IMR-90 (cell line): Measurements from ENCODE around the gene CLHC1. TPM values are rescaled to one million over a fixed set of nuclear protein-coding genes. Genes with fewer than 3 reads are reported as not detected.
"Not testable (repeated sequence)": the region's sequence is repeated elsewhere in the genome, so short reads cannot be mapped to it uniquely, and the experiment has no call there.

ENCODE experiments used
- ATAC-seq: fragments of 200-7000 bp; cut with Tn5 transposase; 2 replicates; pipeline ENCODE4 v1.9.1; 2020; ENCODE audit warnings: low read depth, mild to moderate bottlenecking, moderate library complexity
- BruUV-seq: library from RNA; stranded (reverse); fragments of 400-500 nt; replicated peaks from 2 replicates; lab custom pipeline; 2021; lab: Mats Ljungman, UMichigan
- CTCF ChIA-PET: fragments of 300-600 bp; formaldehyde crosslinking; extraction: SDS; loops from one replicate; lab custom pipeline; 2021; ENCODE audit warnings: antibody characterized with exemption; lab: Yijun Ruan, JAX
- POLR2A ChIA-PET: fragments of 300-600 bp; sonication (Branson Sonifier 250); formaldehyde crosslinking; loops from one replicate; lab custom pipeline; 2022; ENCODE audit warnings: antibody characterized with exemption; ENCODE audit not compliant: unreplicated experiment; lab: Charles Lee
- DNase-seq: peaks from one replicate; pipeline ENCODE4 v3.0.0; 2013
- H2AFZ ChIP-seq: replicated peaks from 2 replicates; pipeline ENCODE3; 2013; ENCODE audit warnings: low read length, mild to moderate bottlenecking; ENCODE audit not compliant: poor library complexity
- H2AK5ac ChIP-seq: 2 replicates; pipeline ENCODE4 v1.6.1; 2013; ENCODE audit warnings: low read depth, low read length, inconsistent platforms
- H2AK9ac ChIP-seq: replicated peaks from 2 replicates; pipeline ENCODE3; 2013; ENCODE audit warnings: mild to moderate bottlenecking, low read depth, low read length, moderate library complexity; ENCODE audit not compliant: poor library complexity
- H2BK120ac ChIP-seq: 2 replicates; pipeline ENCODE4 v1.6.1; 2013; ENCODE audit warnings: low read depth, low read length, inconsistent platforms
- H2BK15ac ChIP-seq: 3 replicates; pipeline ENCODE4 v1.6.1; 2013; ENCODE audit warnings: low read depth, low read length, inconsistent platforms
- H2BK20ac ChIP-seq: 2 replicates; pipeline ENCODE4 v1.6.1; 2013; ENCODE audit warnings: low read depth, mild to moderate bottlenecking, inconsistent platforms, low read length, moderate library complexity
- H2BK5ac ChIP-seq: 2 replicates; pipeline ENCODE4 v1.6.1; 2013; ENCODE audit warnings: mild to moderate bottlenecking, low read depth, low read length, inconsistent platforms; ENCODE audit not compliant: poor library complexity, severe bottlenecking
- H3K14ac ChIP-seq: replicated peaks from 2 replicates; pipeline ENCODE4 v1.6.1; 2013; ENCODE audit warnings: low read depth, low read length, inconsistent platforms
- H3K18ac ChIP-seq: 2 replicates; pipeline ENCODE4 v1.6.1; 2013; ENCODE audit warnings: low read depth, low read length, control low read depth
- H3K23ac ChIP-seq: 2 replicates; pipeline ENCODE4 v1.6.1; 2013; ENCODE audit warnings: low read depth, low read length, inconsistent platforms
- H3K27ac ChIP-seq: 2 replicates; pipeline ENCODE4 v1.5.1; 2013; ENCODE audit warnings: mild to moderate bottlenecking, control low read depth, low read length; ENCODE audit not compliant: insufficient read depth
- H3K27me3 ChIP-seq: 2 replicates; pipeline ENCODE4 v1.6.1; 2013; ENCODE audit warnings: low read length; ENCODE audit not compliant: control insufficient read depth, insufficient read depth
- H3K36me3 ChIP-seq: 2 replicates; pipeline ENCODE4 v1.6.1; 2013; ENCODE audit warnings: low read length, mixed read lengths; ENCODE audit not compliant: control insufficient read depth, insufficient read depth
- H3K4ac ChIP-seq: 2 replicates; pipeline ENCODE4 v1.6.1; 2013; ENCODE audit warnings: low read depth, low read length, inconsistent platforms
- H3K4me1 ChIP-seq: 2 replicates; pipeline ENCODE4 v1.6.1; 2013; ENCODE audit warnings: low read length, mixed read lengths; ENCODE audit not compliant: control insufficient read depth, insufficient read depth
- H3K4me2 ChIP-seq: 2 replicates; pipeline ENCODE4 v1.6.1; 2013; ENCODE audit warnings: low read depth, mild to moderate bottlenecking, control low read depth, low read length, moderate library complexity
- H3K4me3 ChIP-seq: 2 replicates; pipeline ENCODE4 v1.5.1; 2013; ENCODE audit warnings: low read depth, mild to moderate bottlenecking, control low read depth, low read length, moderate library complexity; ENCODE audit not compliant: insufficient read depth
- H3K56ac ChIP-seq: 2 replicates; pipeline ENCODE4 v1.6.1; 2013; ENCODE audit warnings: low read length, inconsistent platforms; ENCODE audit not compliant: insufficient read depth; ENCODE audit errors: extremely low read depth
- H3K79me1 ChIP-seq, 2 experiments: 2 replicates each; pipeline ENCODE4 v1.6.1; 2013; ENCODE audit warnings: low read length in 2 of 2, inconsistent platforms in 1 of 2, low read depth in 1 of 2
- H3K9ac ChIP-seq: 2 replicates; pipeline ENCODE4 v1.6.1; 2013; ENCODE audit warnings: low read depth, low read length, control low read depth
- H3K9me1 ChIP-seq: 2 replicates; pipeline ENCODE4 v1.6.1; 2013; ENCODE audit warnings: low read length, inconsistent platforms; ENCODE audit not compliant: insufficient read depth
- H3K9me3 ChIP-seq: 2 replicates; pipeline ENCODE4 v1.6.1; 2013; ENCODE audit warnings: low read length; ENCODE audit not compliant: control insufficient read depth, insufficient read depth
- H4K20me1 ChIP-seq: 2 replicates; pipeline ENCODE4 v1.6.1; 2013; ENCODE audit warnings: low read length, inconsistent platforms; ENCODE audit not compliant: insufficient read depth
- H4K5ac ChIP-seq: 2 replicates; pipeline ENCODE4 v1.6.1; 2013; ENCODE audit warnings: mild to moderate bottlenecking, low read depth, low read length, control low read depth
- H4K8ac ChIP-seq, 2 experiments: 2 replicates each; pipeline ENCODE4 v1.6.1; 2013; ENCODE audit warnings: low read depth in 2 of 2, low read length in 2 of 2, control low read depth in 1 of 2, inconsistent platforms in 1 of 2
- H4K91ac ChIP-seq: 2 replicates; pipeline ENCODE4 v1.6.1; 2013; ENCODE audit warnings: low read depth, low read length, inconsistent platforms; ENCODE audit not compliant: insufficient read depth
- WGBS, 2 experiments: methylation state at CpG; one replicate each; pipeline versions ENCODE4 v1.1.5 to v1.1.7; 2013; ENCODE audit warnings: missing lambda C conversion rate in 2 of 2; ENCODE audit not compliant: insufficient read length in 1 of 2; ENCODE audit errors: extremely low coverage in 2 of 2; 5-methylcytosine and 5-hydroxymethylcytosine counted together
- dilution Hi-C: fragments of 300-500 bp; cut with HindIII; formaldehyde crosslinking; loops from one replicate; pipeline ENCODE4 v1.14.3; 2018; ENCODE audit warnings: low sequenced_read_pairs; ENCODE audit not compliant: unreplicated experiment
- in situ Hi-C: fragments of 300-500 bp; cut with MboI; formaldehyde crosslinking; loops from 3 replicates; pipeline ENCODE4 v1.14.3; 2019; ENCODE audit warnings: low sequenced_read_pairs, inconsistent platforms, mixed read lengths
- intact Hi-C: fragments of 100-400 bp; cut with micrococcal nuclease; formaldehyde crosslinking; loops from 2 replicates; pipeline ENCODE4 v1.10.0; 2022
- polyA plus RNA-seq, 3 experiments: library from polyadenylated mRNA; depleted of rRNA; stranded (reverse); fragments of >200 nt; gene quantifications; 2 replicates each; pipeline ENCODE4 v1.2.3, GENCODE V29; 2012; ENCODE audit warnings: low replicate concordance in 1 of 3
- total RNA-seq: library from RNA; depleted of rRNA; stranded (reverse); fragments of >200 nt; gene quantifications from 2 replicates; pipeline ENCODE4 v1.2.3, GENCODE V29; 2012

Gene CLHC1
- total and polyA plus RNA-seq, 2 of the 4 experiments (the other 2 are of a cell fraction) = 2.3 to 5.3 TPM

DNA sequence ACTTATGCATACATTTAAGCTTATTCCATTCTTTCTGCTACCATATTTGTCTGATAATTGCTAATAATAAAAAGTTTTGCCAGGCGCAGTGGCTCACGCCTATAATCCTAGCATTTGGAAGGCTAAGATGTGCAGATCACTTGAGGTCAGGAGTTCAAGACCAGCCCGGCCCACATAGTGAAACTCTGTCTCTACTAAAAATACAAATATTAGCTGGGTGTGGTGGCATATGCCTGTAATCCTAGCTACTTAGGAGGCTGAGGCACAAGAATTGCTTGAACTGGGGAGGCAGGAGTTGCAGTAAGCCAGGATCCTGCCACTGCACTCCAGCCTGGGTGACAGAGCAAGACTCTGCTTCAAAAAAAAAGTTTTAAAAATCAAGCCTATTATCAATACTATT lies 27.5 kb upstream of the CLHC1 start:
- H2AK5ac ChIP-seq, H2BK15ac ChIP-seq, DNase-seq, intact Hi-C loops, H2BK5ac ChIP-seq, BruUV-seq, H2AK9ac ChIP-seq, H3K18ac ChIP-seq, H3K4me3 ChIP-seq, dilution Hi-C loops, CTCF ChIA-PET, in situ Hi-C loops, H3K9me1 ChIP-seq, ATAC-seq, H4K8ac ChIP-seq, H3K9me3 ChIP-seq, H2BK20ac ChIP-seq, H3K27ac ChIP-seq, H2BK120ac ChIP-seq, H4K91ac ChIP-seq, H3K4me2 ChIP-seq, H3K4me1 ChIP-seq, H3K4ac ChIP-seq, H3K9ac ChIP-seq, H4K5ac ChIP-seq, H3K27me3 ChIP-seq, H3K56ac ChIP-seq, H3K14ac ChIP-seq, H3K79me1 ChIP-seq, H2AFZ ChIP-seq, H3K23ac ChIP-seq, H4K20me1 ChIP-seq, POLR2A ChIA-PET: not testable (repeated sequence)
- no CpG with 5 or more reads among the region's 3 CpGs for WGBS, 2 experiments
- H3K36me3 ChIP-seq = peaks cover 21% of the 10 kb centered on the region
